Upper lobe of left lung (tissue), 4 donors: ENCODE measurements around the gene SETD2.

ENCODE experiments used
- EP300 ChIP-seq, 4 donors: sonication (generic); formaldehyde crosslinking; IDR thresholded peaks; one replicate each; pipeline ENCODE4 v1.5.1; 2017; ENCODE audit warnings: antibody characterized with exemption in 4 of 4, control low read depth in 2 of 4
- POLR2AphosphoS5 ChIP-seq, 2 donors: sonication (generic); formaldehyde crosslinking; IDR thresholded peaks; one replicate each; pipeline ENCODE4 v1.5.1; 2017; ENCODE audit warnings: antibody characterized with exemption in 2 of 2
- TF ChIP-seq, protein P1 (sequence below), 6 experiments: fragments of 450-650 bp in 4 of 6; fragments of 200-600 bp in 2 of 6; sonication (generic) in 2 of 6; IDR thresholded peaks; one replicate each; pipeline ENCODE4 v1.5.1; 2016 to 2019; ENCODE audit warnings: antibody characterized with exemption in 6 of 6

DNA sequence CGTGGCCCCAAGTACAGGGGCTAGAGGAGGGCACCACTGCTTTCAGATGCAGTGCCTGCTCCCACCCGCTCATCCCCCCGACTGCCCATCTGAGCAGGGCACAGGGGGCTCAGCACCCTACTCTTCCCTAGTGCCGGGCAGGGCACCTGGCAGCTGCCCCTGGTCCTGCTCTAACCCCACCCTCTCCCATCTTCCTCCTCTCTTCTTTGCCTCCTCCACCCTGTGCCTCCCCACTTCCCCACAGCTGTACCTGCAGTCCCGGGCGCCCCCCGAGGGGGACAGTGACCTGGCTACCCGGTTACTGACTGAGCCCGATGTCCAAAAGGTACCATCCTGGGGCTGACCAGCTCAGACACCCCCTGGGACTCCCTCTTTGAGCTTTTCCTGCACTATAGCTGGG lies 171.7 kb downstream of the SETD2 start:
- no peak for TF ChIP-seq POLR2AphosphoS5 (IDR thresholded peaks at IDR 0.05)
- TF ChIP-seq, protein P1, sequence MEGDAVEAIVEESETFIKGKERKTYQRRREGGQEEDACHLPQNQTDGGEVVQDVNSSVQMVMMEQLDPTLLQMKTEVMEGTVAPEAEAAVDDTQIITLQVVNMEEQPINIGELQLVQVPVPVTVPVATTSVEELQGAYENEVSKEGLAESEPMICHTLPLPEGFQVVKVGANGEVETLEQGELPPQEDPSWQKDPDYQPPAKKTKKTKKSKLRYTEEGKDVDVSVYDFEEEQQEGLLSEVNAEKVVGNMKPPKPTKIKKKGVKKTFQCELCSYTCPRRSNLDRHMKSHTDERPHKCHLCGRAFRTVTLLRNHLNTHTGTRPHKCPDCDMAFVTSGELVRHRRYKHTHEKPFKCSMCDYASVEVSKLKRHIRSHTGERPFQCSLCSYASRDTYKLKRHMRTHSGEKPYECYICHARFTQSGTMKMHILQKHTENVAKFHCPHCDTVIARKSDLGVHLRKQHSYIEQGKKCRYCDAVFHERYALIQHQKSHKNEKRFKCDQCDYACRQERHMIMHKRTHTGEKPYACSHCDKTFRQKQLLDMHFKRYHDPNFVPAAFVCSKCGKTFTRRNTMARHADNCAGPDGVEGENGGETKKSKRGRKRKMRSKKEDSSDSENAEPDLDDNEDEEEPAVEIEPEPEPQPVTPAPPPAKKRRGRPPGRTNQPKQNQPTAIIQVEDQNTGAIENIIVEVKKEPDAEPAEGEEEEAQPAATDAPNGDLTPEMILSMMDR (IDR thresholded peaks at IDR 0.05) = no peak
- TF ChIP-seq EP300 (IDR thresholded peaks at IDR 0.05) = no peak
